K562 (cell line): ENCODE measurements around the gene DENND6B. TPM values are rescaled to one million over a fixed set of nuclear protein-coding genes. Genes with fewer than 3 reads are reported as not detected.

Experiments
- ATAC-seq: fragments of 200-7000 bp; cut with Tn5 transposase; 3 replicates; pipeline ENCODE4 v1.9.1; 2020; ENCODE audit warnings: moderate library complexity
- BruUV-seq: library from RNA; stranded (reverse); fragments of 400-500 nt; replicated peaks from 2 replicates; lab custom pipeline; 2021; lab: Mats Ljungman, UMichigan
- CTCF ChIA-PET: fragments of 300-600 bp; formaldehyde crosslinking; extraction: SDS; loops from one replicate; lab custom pipeline; 2021; ENCODE audit warnings: low intra/inter-chr PET ratio; lab: Yijun Ruan, JAX
- POLR2A ChIA-PET: fragments of 300-600, 350-650 bp; sonication (Branson Sonifier 250); formaldehyde crosslinking; extraction: SDS; loops from one replicate; lab custom pipeline; 2021; ENCODE audit warnings: antibody characterized with exemption, inconsistent platforms; lab: Yijun Ruan, JAX
- DNase-seq, 4 experiments: peaks; one replicate each; pipeline versions ENCODE4 v3.0.0 to v3.0.0-alpha.2; 2011 to 2018; ENCODE audit warnings: low spot score in 3 of 4, mixed read lengths in 3 of 4; ENCODE audit errors: extremely low read depth in 1 of 4
- FAIRE-seq: peaks from 2 replicates; lab custom pipeline; 2011; peaks lifted over from hg19 to GRCh38; lab: Jason Lieb, UNC
- H2AFZ ChIP-seq: 2 replicates; pipeline ENCODE4 v1.6.0; 2011; ENCODE audit warnings: low read depth, low read length, control low read depth, inconsistent platforms
- H3K27ac ChIP-seq: fragments of 200-600 bp; 3 replicates; pipeline ENCODE4 v1.8.0; 2011; ENCODE audit warnings: low read depth, mild to moderate bottlenecking, control low read depth, inconsistent platforms, low read length, moderate library complexity, mixed read lengths; ENCODE audit errors: extremely low read depth
- H3K27me3 ChIP-seq, 2 experiments: fragments of 300-600 bp in 1 of 2; 2 replicates in 1 of 2; 3 replicates in 1 of 2; pipeline versions ENCODE4 v1.6.0 to v1.8.0; 2011; ENCODE audit warnings: inconsistent platforms in 2 of 2, low read length in 2 of 2, mild to moderate bottlenecking in 1 of 2, mixed read lengths in 1 of 2, moderate library complexity in 1 of 2; ENCODE audit not compliant: control insufficient read depth in 2 of 2, insufficient read depth in 2 of 2
- H3K36me3 ChIP-seq: fragments of 300-600 bp; 3 replicates; pipeline ENCODE4 v1.8.0; 2011; ENCODE audit warnings: mild to moderate bottlenecking, low read length, inconsistent platforms; ENCODE audit not compliant: control insufficient read depth, insufficient read depth
- H3K4me1 ChIP-seq, 2 experiments: fragments of 200-600 bp in 1 of 2; replicated peaks in 1 of 2; 2 replicates in 1 of 2; 3 replicates in 1 of 2; pipeline versions ENCODE4 v1.5.1 to v1.8.0; 2011; ENCODE audit warnings: inconsistent platforms in 2 of 2, low read length in 2 of 2, mild to moderate bottlenecking in 1 of 2, mixed read lengths in 1 of 2, moderate library complexity in 1 of 2; ENCODE audit not compliant: control insufficient read depth in 2 of 2, insufficient read depth in 2 of 2
- H3K4me2 ChIP-seq: 2 replicates; pipeline ENCODE4 v1.6.1; 2011; ENCODE audit warnings: low read length, control low read depth, inconsistent platforms, mixed read lengths; ENCODE audit not compliant: insufficient read depth
- H3K4me3 ChIP-seq: fragments of 200-600 bp; sonication (generic), shearing (Covaris generic); 2 replicates; pipeline ENCODE4 v1.5.1; 2016; ENCODE audit warnings: control low read depth, inconsistent platforms
- H3K79me2 ChIP-seq: fragments of 200-600 bp; 3 replicates; pipeline ENCODE4 v1.8.0; 2011; ENCODE audit warnings: low read length, inconsistent platforms; ENCODE audit not compliant: control insufficient read depth, insufficient read depth
- H3K9ac ChIP-seq, 2 experiments: 2 replicates each; pipeline versions ENCODE4 v1.6.0 to v1.6.1; 2011; ENCODE audit warnings: low read depth in 2 of 2, low read length in 2 of 2, control low read depth in 1 of 2, inconsistent platforms in 1 of 2, mild to moderate bottlenecking in 1 of 2, mixed read lengths in 1 of 2; ENCODE audit not compliant: insufficient read depth in 1 of 2
- H3K9me1 ChIP-seq: one replicate; pipeline ENCODE4 v1.6.0; 2011; ENCODE audit warnings: inconsistent platforms, mild to moderate bottlenecking, low read length, moderate library complexity; ENCODE audit not compliant: control insufficient read depth, insufficient read depth
- H3K9me3 ChIP-seq: replicated peaks from 2 replicates; pipeline ENCODE4 v1.5.1; 2011; ENCODE audit warnings: low read depth, low read length, inconsistent platforms; ENCODE audit not compliant: control insufficient read depth, insufficient read depth
- H4K20me1 ChIP-seq: replicated peaks from 2 replicates; pipeline ENCODE4 v1.6.1; 2011; ENCODE audit warnings: low read length, inconsistent platforms, mixed read lengths; ENCODE audit not compliant: control insufficient read depth, insufficient read depth
- ELF1 ChIP-seq: fragments of 200-800 bp; sonication (Bioruptor generic); IDR thresholded peaks from 2 replicates; pipeline ENCODE4 v1.6.1; 2016; ENCODE audit warnings: missing genetic modification characterization, missing compliant biosample characterization
- RAD21 ChIP-seq, 2 experiments: fragments of 250-450 bp in 1 of 2; fragments of 450-650 bp in 1 of 2; sonication (Bioruptor Pico) in 1 of 2; formaldehyde crosslinking in 1 of 2; IDR thresholded peaks in 1 of 2; conservative IDR thresholded peaks in 1 of 2; 2 replicates each; pipeline versions ENCODE4 v1.4.0 to v1.8.0; 2020 to 2022; ENCODE audit warnings: mild to moderate bottlenecking in 2 of 2, moderate library complexity in 1 of 2
- ZNF197 ChIP-seq: fragments of 200-800 bp; sonication (Bioruptor generic); IDR thresholded peaks from 2 replicates; pipeline ENCODE4 v1.6.1; 2016; ENCODE audit warnings: low read depth, missing genetic modification characterization, missing compliant biosample characterization
- WGBS: fragments of 100-300 bp; shearing (Covaris generic); methylation state at CpG from one replicate; pipeline ENCODE4 v1.1.6; 2016; ENCODE audit warnings: low coverage, mixed read lengths; ENCODE audit not compliant: insufficient coverage; ENCODE audit errors: missing lambda C conversion rate; 5-methylcytosine and 5-hydroxymethylcytosine counted together
- in situ Hi-C: fragments of 300-500 bp; cut with MboI; formaldehyde crosslinking; loops from 4 replicates; pipeline ENCODE4 v1.15.0; 2018; ENCODE audit warnings: inconsistent platforms, mixed read lengths
- intact Hi-C: fragments of 100-400 bp; cut with micrococcal nuclease; formaldehyde crosslinking; loops from 2 replicates; pipeline ENCODE4 v1.14.2; 2022
- polyA plus RNA-seq, 8 experiments: library from polyadenylated mRNA; depleted of rRNA in 4 of 8; stranded (reverse) in 5 of 8; unstranded in 3 of 8; fragments of >200 nt; fragmentation: Nextera tagmentation in 2 of 8; fragmentation: Illumina TruSeq in 1 of 8; extraction: Ambion mirVana in 2 of 8; extraction: Trizol in 1 of 8; gene quantifications; 2 replicates each; pipeline versions ENCODE4 v1.2.1 to v1.2.3, GENCODE V29; 2011 to 2014; ENCODE audit warnings: inconsistent platforms in 1 of 8, missing spikeins in 1 of 8
- total RNA-seq, 7 experiments: library from RNA; depleted of rRNA in 6 of 7; stranded (reverse); fragments of >200 nt in 6 of 7; fragmentation: Illumina TruSeq in 2 of 7; extraction: Trizol in 2 of 7; gene quantifications; 2 replicates each; pipeline versions ENCODE4 v1.2.1 to v1.2.3, GENCODE V29; 2011 to 2021; ENCODE audit warnings: low replicate concordance in 1 of 7

Gene DENND6B
- total and polyA plus RNA-seq, 9 of the 15 experiments (the other 6 are each of a cell fraction or from before 2014, with no cell fraction given) = 0.07 to 3.7 (median 1.5) TPM

- POLR2A ChIA-PET = interaction anchor here (1.5 kb wide), 1 partner anchor 14 kb away, joined by 4 read pairs; the partner anchor contains the start of gene HDAC10
- no TSS peak for BruUV-seq
- CTCF ChIA-PET = no interaction called here
These were observed 61.7 kb downstream of the DENND6B start for GRCh38 chr22:50264946-50265669.

GRCh38 chr22:50264104-50264745 is 62.6 kb downstream of the DENND6B start:
- in situ Hi-C loops (no loop called here), intact Hi-C loops (no loop called here)
- DNase-seq = no peak
- no peak for ATAC-seq
- CTCF ChIA-PET = no interaction called here
- 85% methylated on average over 9 of the region's 15 CpGs for WGBS
- H3K9me1 ChIP-seq = no peaks in the 10 kb centered on the region
- no peaks in the 10 kb centered on the region for H3K9me3 ChIP-seq
- no peak overlapping the region for H3K9ac ChIP-seq
- no peaks in the 10 kb centered on the region for H3K27me3 ChIP-seq
- TF ChIP-seq RAD21 (CRISPR knock-in tag; conservative IDR thresholded peaks at IDR 0.05 in 1 of 2, IDR thresholded peaks at IDR 0.05 in 1 of 2) (no peak), ZNF197 (no peak)
- no peaks in the 10 kb centered on the region for H4K20me1 ChIP-seq
- H3K4me3 ChIP-seq = no peak overlapping the region
- H3K4me1 ChIP-seq = peaks cover 18 to 83% of the 10 kb centered on the region in 2 experiments; a peak in 4 of 5 replicates
- POLR2A ChIA-PET = interaction anchor here (1.5 to 1.9 kb wide), 2 partner anchors 11 to 13 kb away, joined by 4 to 11 read pairs; partner anchors contain the start of gene HDAC10
- no peak overlapping the region for H3K4me2 ChIP-seq
- H2AFZ ChIP-seq = no peak overlapping the region
- peaks cover 3% of the 10 kb centered on the region; the same call in 1 of the 3 replicates for H3K36me3 ChIP-seq
- no peak for FAIRE-seq
- H3K27ac ChIP-seq = no peak overlapping the region
- H3K79me2 ChIP-seq = peaks cover 18% of the 10 kb centered on the region
- BruUV-seq = no TSS peak

More at GRCh38 chr22:50264946-50265669, 61.7 kb downstream of the DENND6B start:
- H3K27me3 ChIP-seq = no peaks in the 10 kb centered on the region
- H3K4me1 ChIP-seq = peaks cover 22 to 83% of the 10 kb centered on the region in 2 experiments; a peak in 4 of 5 replicates
- H4K20me1 ChIP-seq = no peaks in the 10 kb centered on the region
- H3K36me3 ChIP-seq = 0 out of 3 replicates have a peak, but pooled peaks cover 3% of the 10 kb centered on the region
- FAIRE-seq (no peak), DNase-seq (no peak), ATAC-seq (no peak)
- H3K9me3 ChIP-seq = no peaks in the 10 kb centered on the region
- H3K9ac ChIP-seq = no peak overlapping the region
- intact Hi-C loops (no loop called here), in situ Hi-C loops (no loop called here)
- H3K79me2 ChIP-seq = peaks cover 10% of the 10 kb centered on the region
- no peak overlapping the region for H2AFZ ChIP-seq
- no peak overlapping the region for H3K4me2 ChIP-seq
- 67% methylated on average over 9 of the region's 15 CpGs for WGBS
- TF ChIP-seq ELF1 (tag) = no peak
- no peak for TF ChIP-seq RAD21 (CRISPR knock-in tag; conservative IDR thresholded peaks at IDR 0.05 in 1 of 2, IDR thresholded peaks at IDR 0.05 in 1 of 2)
- no peak overlapping the region for H3K4me3 ChIP-seq
- no peaks in the 10 kb centered on the region for H3K9me1 ChIP-seq
- no peak overlapping the region for H3K27ac ChIP-seq
